Measurements from ENCODE around the gene TMPO. TPM values are rescaled to one million over a fixed set of nuclear protein-coding genes. Genes with fewer than 3 reads are reported as not detected.

Gene TMPO
- total RNA-seq, 1 donor from 2014 or later = 16.9 TPM

DNA sequence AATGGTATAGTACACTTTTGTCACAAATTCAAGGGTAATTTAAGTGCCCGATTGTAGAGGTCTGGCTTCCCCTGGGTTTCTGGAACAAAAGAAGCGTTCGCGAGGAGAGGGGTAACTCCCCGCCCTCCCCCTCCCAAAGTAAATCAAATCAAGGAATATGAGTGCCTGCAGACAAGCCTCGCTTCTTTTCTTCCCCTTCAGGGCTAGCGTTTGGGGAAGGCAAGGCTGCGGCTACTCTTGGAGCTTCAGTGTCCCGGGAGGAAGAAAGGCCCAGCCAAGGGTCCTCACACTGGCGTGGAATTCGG, 456 bp upstream of the TMPO start:
- DNase-seq = no peak
- Histone ChIP-seq H3K9me3 (replicated peaks) (no peaks in the 10 kb centered on the region), H3K4me3 (peak overlapping the region; percentile 98), H3K27me3 (ENCODE audit: low read depth) (no peaks in the 10 kb centered on the region), H3K4me1 (peaks cover 45% of the 10 kb centered on the region), H3K27ac (replicated peaks) (peak overlapping the region; percentile 96), H3K36me3 (no peaks in the 10 kb centered on the region)
- intact Hi-C loops (cut with micrococcal nuclease) = loop anchor here (10.0 kb wide), 1 partner anchor 90 kb away; no protein-coding TSS in a partner anchor
- TF ChIP-seq, protein P1, sequence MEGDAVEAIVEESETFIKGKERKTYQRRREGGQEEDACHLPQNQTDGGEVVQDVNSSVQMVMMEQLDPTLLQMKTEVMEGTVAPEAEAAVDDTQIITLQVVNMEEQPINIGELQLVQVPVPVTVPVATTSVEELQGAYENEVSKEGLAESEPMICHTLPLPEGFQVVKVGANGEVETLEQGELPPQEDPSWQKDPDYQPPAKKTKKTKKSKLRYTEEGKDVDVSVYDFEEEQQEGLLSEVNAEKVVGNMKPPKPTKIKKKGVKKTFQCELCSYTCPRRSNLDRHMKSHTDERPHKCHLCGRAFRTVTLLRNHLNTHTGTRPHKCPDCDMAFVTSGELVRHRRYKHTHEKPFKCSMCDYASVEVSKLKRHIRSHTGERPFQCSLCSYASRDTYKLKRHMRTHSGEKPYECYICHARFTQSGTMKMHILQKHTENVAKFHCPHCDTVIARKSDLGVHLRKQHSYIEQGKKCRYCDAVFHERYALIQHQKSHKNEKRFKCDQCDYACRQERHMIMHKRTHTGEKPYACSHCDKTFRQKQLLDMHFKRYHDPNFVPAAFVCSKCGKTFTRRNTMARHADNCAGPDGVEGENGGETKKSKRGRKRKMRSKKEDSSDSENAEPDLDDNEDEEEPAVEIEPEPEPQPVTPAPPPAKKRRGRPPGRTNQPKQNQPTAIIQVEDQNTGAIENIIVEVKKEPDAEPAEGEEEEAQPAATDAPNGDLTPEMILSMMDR (IDR thresholded peaks at IDR 0.05; ENCODE audit: borderline replicate concordance) = no peak

DNA sequence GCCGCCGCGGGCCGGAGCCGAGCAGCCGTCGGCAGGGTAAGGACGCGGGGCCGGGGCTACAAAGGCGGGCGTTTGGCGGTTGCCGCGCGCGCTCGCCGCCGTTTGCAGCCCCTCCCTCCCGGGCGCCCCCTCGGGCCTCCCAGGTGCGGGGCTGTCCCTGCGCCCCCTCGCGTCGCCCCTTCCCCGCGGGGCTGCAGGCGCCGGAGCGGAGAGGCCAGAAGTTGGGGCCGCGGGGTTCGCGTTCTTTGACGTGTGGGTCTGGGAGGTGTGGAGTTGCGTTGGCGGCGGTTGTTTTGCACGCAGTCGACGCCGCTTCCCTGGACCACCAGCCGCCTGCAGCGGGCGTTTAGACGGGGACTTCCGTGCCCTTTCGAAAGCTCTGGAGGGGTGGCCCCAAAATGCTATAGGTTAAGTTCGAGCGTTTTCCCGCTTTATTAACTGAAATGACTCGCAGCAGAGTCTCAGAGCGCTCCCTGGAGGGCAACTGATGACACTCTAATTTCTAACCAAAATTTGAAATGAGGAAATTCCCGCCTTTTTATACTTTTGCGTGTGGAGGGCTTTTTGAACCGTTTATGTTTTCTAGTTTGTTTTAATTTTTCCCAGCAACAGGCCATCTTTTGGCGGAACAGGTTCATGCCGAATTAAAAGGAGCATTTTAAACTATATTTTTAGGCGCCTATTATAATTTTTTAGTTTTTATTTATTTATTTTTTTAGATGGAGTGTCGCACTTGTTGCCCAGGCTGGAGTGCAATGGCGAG, 902 bp downstream of the TMPO start:
- peaks cover 51% of the 10 kb centered on the region for H3K4me1 ChIP-seq
- H3K36me3 ChIP-seq = no peaks in the 10 kb centered on the region
- TF ChIP-seq, protein P1 (IDR thresholded peaks at IDR 0.05; ENCODE audit: borderline replicate concordance) = peak; percentile 79

DNA sequence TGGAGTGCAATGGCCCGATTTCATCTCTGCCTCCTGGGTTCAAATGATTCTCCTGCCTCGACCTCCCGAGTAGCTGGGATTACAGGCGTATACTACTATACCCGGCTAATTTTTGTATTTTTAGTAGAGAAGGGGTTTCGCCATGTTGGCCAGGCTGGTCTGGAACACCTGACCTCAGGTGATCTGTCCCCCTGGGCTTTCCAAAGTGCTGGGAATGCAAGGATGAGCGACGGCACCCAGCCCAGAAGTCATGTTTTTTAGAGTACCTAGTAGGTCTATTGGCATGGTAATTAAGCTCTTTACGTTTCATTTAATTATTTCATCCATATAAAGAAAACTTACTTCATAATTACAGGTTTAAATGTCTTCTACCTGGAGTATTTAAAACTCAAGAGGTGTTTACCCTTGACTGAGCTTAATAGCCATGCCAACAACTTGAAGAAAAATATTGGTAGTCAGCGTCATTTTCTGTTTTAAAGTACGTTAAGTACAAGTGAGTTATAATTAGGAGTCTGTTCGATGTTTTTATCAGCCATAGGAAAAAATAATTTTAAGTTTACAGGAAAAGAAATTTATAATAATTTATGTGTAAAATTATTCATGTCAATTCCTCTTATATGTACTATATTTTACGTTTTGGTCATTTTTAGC, 4.0 kb downstream of the TMPO start:
- TF ChIP-seq, protein P1 (IDR thresholded peaks at IDR 0.05; ENCODE audit: borderline replicate concordance) = no peak
- H3K4me1 ChIP-seq = peaks cover 47% of the 10 kb centered on the region

More for the DNA sequence above, 902 bp downstream of the TMPO start:
- peak overlapping the region; percentile 96 for H3K27ac ChIP-seq (replicated peaks)
- H3K4me3 ChIP-seq = peak overlapping the region; percentile 98
- H3K9me3 ChIP-seq (replicated peaks) = no peaks in the 10 kb centered on the region
- H3K27me3 ChIP-seq (ENCODE audit: low read depth) = no peaks in the 10 kb centered on the region
- intact Hi-C loops (cut with micrococcal nuclease) = loop anchor here (10.0 kb wide), 1 partner anchor 91 kb away; no protein-coding TSS in a partner anchor
- peak; percentile 70 for DNase-seq

DNA sequence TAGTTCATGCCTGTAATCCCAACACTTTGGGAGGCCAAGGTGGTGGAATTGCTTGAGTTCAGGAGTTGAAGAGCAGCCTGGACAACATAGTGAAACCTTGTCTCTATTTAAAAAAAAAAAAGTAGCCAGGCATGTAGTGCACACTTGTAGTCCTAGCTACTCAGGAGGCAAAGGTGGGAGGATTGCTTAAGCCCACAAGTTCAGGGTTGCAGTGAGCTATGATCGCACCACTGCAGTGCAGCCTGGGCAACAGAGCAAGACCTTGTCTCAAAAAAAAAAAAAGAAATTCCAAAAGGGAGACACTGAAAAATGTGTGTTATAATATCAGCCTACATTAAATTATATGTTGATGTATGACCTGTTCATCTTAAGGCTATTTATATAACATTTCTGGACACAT, 14.7 kb downstream of the TMPO start:
- Histone ChIP-seq H3K27me3 (ENCODE audit: low read depth) (no peaks in the 10 kb centered on the region), H3K4me1 (no peaks in the 10 kb centered on the region), H3K9me3 (replicated peaks) (no peaks in the 10 kb centered on the region), H3K27ac (replicated peaks) (no peak overlapping the region), H3K4me3 (no peak overlapping the region), H3K36me3 (peaks cover 53% of the 10 kb centered on the region)
- no peak for DNase-seq
- TF ChIP-seq, protein P1 (IDR thresholded peaks at IDR 0.05; ENCODE audit: borderline replicate concordance) = no peak
- intact Hi-C loops (cut with micrococcal nuclease) = no loop called here

More for the DNA sequence above, 4.0 kb downstream of the TMPO start:
- Histone ChIP-seq H3K27me3 (ENCODE audit: low read depth) (no peaks in the 10 kb centered on the region), H3K9me3 (replicated peaks) (no peaks in the 10 kb centered on the region), H3K27ac (replicated peaks) (no peak overlapping the region), H3K4me3 (no peak overlapping the region), H3K36me3 (peaks cover 7% of the 10 kb centered on the region)
- intact Hi-C loops (cut with micrococcal nuclease) = loop anchor here (10.0 kb wide), 1 partner anchor 95 kb away; no protein-coding TSS in a partner anchor
- no peak for DNase-seq

DNA sequence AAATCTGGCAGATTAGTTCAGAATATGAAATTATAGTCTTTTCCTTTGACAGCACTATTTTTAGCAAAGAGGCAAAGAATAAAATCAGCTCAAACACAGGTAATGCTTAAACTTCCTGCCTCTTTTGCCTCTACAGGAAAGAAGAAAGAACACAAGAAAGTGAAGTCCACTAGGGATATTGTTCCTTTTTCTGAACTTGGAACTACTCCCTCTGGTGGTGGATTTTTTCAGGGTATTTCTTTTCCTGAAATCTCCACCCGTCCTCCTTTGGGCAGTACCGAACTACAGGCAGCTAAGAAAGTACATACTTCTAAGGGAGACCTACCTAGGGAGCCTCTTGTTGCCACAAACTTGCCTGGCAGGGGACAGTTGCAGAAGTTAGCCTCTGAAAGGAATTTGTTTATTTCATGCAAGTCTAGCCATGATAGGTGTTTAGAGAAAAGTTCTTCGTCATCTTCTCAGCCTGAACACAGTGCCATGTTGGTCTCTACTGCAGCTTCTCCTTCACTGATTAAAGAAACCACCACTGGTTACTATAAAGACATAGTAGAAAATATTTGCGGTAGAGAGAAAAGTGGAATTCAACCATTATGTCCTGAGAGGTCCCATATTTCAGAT, 17.4 kb downstream of the TMPO start:
- no peak for DNase-seq
- H3K36me3 ChIP-seq = peaks cover 62% of the 10 kb centered on the region
- H3K4me3 ChIP-seq = no peak overlapping the region
- H3K9me3 ChIP-seq (replicated peaks) = no peaks in the 10 kb centered on the region
- no peaks in the 10 kb centered on the region for H3K4me1 ChIP-seq
- H3K27ac ChIP-seq (replicated peaks) = no peak overlapping the region
- intact Hi-C loops (cut with micrococcal nuclease) = no loop called here
- TF ChIP-seq, protein P1 (IDR thresholded peaks at IDR 0.05; ENCODE audit: borderline replicate concordance) = peak; percentile 66
- H3K27me3 ChIP-seq (ENCODE audit: low read depth) = no peaks in the 10 kb centered on the region
